Mucosa of descending colon (tissue), 3 donors: ENCODE results near the gene TPTE. TPM values are rescaled to one million over a fixed set of nuclear protein-coding genes. Genes with fewer than 3 reads are reported as not detected.
"Not testable (repeated sequence)": the region's sequence is repeated elsewhere in the genome, so short reads cannot be mapped to it uniquely, and the experiment has no call there.

Experiments
- ATAC-seq: fragments of 200-7000 bp; cut with Tn5 transposase; one replicate; pipeline ENCODE4 v1.9.1; 2020; ENCODE audit warnings: mild to moderate bottlenecking, moderate library complexity
- DNase-seq, 3 donors: peaks; one replicate each; pipeline ENCODE4 v3.0.0-alpha.2; 2020
- H3K36me3 ChIP-seq: fragments of 200-600 bp; one replicate; pipeline ENCODE4 v1.8.0; 2021; ENCODE audit warnings: low read depth, mild to moderate bottlenecking
- H3K4me1 ChIP-seq: fragments of 200-600 bp; one replicate; pipeline ENCODE4 v1.8.0; 2021; ENCODE audit warnings: low read depth, mild to moderate bottlenecking
- H3K4me3 ChIP-seq: fragments of 200-600 bp; one replicate; pipeline ENCODE4 v1.8.0; 2021; ENCODE audit warnings: mild to moderate bottlenecking
- H3K9me3 ChIP-seq: fragments of 200-600 bp; one replicate; pipeline ENCODE4 v1.8.0; 2021; ENCODE audit warnings: mild to moderate bottlenecking
- intact Hi-C, 2 donors: fragments of 100-400 bp; cut with DNase I in 1 of 2; cut with micrococcal nuclease in 1 of 2; formaldehyde crosslinking; loops; one replicate each; pipeline versions ENCODE4 v1.11.0 to v1.11.1; 2022; cut with DNase I, micrococcal nuclease
- total RNA-seq, 3 donors: library from RNA; stranded (reverse); fragmentation: NEBNext Ultra II Directional in 2 of 3; extraction: Animal tissue kit (Norgen Biotek cat#: 25700) in 2 of 3; gene quantifications; one replicate each; pipeline versions ENCODE4 v1.2.1 to v1.2.4, GENCODE V29; 2021 to 2023
- TF ChIP-seq, protein P1 (sequence below): fragments of 200-600 bp; IDR thresholded peaks from one replicate; pipeline ENCODE4 v1.8.0; 2022; ENCODE audit warnings: antibody characterized with exemption, mild to moderate bottlenecking
- donor health status: DM: no; HTN: no; CAD: no; lungs with moderate emphysema.
- donor health status: DM: no; HTN: no; CAD: no.
- donor health status: DM: no; HTN: yes; CAD: no.

Gene TPTE
- total RNA-seq, 3 donors from 2014 or later = not detected

DNA sequence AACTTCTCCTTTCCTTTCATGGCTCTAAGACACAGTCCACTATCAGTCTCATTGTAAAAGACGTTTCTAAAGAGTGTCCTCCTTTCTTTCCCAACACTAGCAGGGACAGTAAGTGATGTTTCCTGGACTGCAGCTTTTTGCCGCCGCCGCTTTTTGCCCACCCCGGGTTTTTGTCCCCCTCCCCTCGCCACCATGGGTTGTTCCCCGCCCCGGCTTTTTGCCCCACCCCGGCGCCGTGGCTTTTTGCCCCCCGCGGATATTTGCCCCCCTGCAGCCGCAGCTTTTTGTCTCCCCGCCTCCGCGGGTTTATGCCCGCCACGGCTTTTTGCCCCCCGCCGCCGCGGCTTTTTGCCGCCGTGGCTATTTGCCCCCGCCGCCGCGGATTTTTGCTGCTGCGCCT lies 95.2 kb downstream of the TPTE start:
- Histone ChIP-seq H3K4me3 (no peak overlapping the region), H3K36me3 (no peaks in the 10 kb centered on the region), H3K9me3 (peaks cover 81% of the 10 kb centered on the region), H3K4me1 (no peaks in the 10 kb centered on the region)
- ATAC-seq (no peak), DNase-seq (no peak)
- TF ChIP-seq, protein P1, sequence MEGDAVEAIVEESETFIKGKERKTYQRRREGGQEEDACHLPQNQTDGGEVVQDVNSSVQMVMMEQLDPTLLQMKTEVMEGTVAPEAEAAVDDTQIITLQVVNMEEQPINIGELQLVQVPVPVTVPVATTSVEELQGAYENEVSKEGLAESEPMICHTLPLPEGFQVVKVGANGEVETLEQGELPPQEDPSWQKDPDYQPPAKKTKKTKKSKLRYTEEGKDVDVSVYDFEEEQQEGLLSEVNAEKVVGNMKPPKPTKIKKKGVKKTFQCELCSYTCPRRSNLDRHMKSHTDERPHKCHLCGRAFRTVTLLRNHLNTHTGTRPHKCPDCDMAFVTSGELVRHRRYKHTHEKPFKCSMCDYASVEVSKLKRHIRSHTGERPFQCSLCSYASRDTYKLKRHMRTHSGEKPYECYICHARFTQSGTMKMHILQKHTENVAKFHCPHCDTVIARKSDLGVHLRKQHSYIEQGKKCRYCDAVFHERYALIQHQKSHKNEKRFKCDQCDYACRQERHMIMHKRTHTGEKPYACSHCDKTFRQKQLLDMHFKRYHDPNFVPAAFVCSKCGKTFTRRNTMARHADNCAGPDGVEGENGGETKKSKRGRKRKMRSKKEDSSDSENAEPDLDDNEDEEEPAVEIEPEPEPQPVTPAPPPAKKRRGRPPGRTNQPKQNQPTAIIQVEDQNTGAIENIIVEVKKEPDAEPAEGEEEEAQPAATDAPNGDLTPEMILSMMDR = no peak
- intact Hi-C loops = no loop called here

DNA sequence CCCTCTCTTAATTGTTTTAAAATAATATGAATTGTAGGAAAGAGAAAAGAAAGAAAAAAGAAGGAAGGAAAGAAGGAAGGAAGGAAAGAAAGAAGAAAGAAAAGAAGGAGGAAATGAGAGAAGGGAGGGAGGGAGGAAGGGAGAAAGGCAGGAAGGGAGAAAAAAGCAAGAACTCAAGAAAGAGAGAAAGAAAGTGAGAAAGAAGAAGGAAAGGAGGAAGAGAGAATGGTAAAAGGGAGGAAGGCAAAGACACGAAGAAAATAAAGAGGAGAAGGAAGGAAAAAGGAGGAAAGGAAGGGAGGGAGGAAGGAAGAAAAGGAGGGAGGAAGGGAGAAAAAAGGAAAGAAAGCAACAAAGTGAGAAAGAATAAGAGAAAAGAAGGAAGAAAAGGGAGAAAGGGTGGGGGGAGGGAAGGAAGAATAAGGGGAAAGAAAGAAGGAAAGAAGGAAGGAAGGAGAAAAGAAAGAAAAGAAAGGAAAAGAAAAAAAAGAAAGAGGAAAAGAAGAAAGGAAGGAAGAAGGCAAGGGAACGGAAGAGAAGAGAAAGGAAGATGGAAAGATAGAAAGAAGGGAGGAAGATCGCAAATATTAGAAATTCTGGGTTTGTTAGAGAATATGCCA lies 95.9 kb downstream of the TPTE start:
- peaks cover 82% of the 10 kb centered on the region for H3K9me3 ChIP-seq
- H3K4me3 ChIP-seq, H3K36me3 ChIP-seq, intact Hi-C loops, DNase-seq, H3K4me1 ChIP-seq, ATAC-seq: not testable (repeated sequence)

DNA sequence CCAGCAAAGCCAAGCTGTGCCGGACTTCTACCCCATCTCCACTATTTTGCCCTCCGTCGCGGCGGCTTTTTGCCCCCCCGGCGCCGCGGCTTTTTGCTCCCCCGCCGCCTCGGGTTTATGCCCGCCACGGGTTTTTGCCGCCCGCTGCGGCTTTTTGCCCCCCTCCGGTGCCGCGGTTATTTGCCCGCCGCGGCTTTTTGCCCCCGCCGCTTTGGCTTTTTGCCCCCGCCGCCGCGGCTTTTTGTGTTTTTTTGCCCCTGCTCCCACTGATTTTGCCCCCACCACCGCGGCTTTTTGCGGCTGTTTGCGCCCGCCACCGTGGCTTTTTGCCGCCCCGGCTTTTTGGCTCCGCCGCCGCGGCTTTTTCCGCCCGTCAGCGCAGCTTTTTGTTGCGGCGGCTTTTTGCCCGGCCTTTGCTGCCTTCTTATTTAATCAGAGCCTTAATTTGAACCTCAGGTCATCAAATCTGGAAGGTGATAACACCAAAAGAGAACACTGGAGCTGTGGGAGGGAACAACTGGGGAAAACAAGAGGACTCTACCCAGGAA lies 106.0 kb downstream of the TPTE start:
- Histone ChIP-seq H3K4me1 (no peaks in the 10 kb centered on the region), H3K36me3 (no peaks in the 10 kb centered on the region), H3K9me3 (peaks cover 72% of the 10 kb centered on the region), H3K4me3 (no peak overlapping the region)
- intact Hi-C loops = no loop called here
- TF ChIP-seq, protein P1 = no peak
- no peak for ATAC-seq
- DNase-seq = no peak

DNA sequence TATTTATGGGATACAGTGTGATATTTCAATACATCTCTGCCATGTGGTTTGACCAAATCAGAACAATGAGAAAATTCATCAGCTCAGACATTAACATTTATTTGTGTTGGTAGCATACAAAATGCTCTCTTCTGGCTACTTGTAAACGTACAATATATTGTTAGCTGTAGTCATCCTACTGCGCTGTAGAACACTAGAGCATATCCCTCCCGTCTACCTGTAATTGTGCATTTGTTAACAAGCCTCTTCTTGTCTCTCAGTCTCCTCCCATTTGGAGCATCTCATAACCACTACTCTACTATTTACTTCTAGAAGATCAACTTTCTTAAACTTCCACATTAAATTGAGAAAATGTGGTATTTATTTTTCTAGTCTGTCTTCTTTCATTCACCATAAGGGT lies 107.9 kb downstream of the TPTE start:
- H3K9me3 ChIP-seq = peaks cover 69% of the 10 kb centered on the region
- H3K36me3 ChIP-seq, DNase-seq, ATAC-seq, intact Hi-C loops, H3K4me3 ChIP-seq, H3K4me1 ChIP-seq: not testable (repeated sequence)

DNA sequence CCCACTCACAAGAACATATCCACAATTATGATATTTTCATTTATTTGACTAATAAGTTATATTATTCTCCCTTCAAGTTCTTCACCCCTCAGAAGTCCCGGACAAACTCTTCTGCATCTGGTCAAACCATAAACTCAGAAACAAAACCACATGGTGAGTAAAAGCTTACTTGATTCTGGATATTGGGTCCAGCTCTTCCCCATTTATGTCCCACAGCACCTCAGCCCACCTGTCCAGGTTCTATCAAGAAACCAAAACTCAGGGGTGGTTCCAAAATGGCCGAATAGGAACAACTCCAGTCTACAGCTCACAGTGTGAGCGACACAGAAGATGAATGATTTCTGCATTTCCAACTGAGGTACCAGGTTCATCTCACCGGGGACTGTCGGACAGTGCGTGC lies 109.4 kb downstream of the TPTE start:
- H3K36me3 ChIP-seq, DNase-seq, H3K4me3 ChIP-seq, intact Hi-C loops, ATAC-seq, H3K4me1 ChIP-seq: not testable (repeated sequence)
- H3K9me3 ChIP-seq = peaks cover 71% of the 10 kb centered on the region

DNA sequence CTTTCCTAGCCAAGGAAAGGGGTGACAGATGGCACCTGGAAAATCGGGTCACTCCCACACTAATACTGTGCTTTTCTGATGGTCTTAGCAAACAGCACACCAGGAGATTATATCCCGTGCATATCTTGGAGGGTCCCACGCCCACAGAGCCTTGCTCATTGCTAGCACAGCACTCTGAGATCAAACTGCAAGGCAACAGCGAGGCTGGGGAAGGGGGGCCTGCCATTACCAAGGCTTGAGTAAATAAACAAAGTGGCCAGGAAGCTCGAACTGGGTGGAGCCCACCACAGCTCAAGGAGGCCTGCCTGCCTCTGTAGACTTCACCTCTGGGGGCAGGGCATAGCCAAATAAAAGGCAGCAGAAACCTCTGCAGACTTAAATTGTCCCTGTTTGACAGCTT lies 109.9 kb downstream of the TPTE start:
- peaks cover 71% of the 10 kb centered on the region for H3K9me3 ChIP-seq
- H3K36me3 ChIP-seq, H3K4me1 ChIP-seq, intact Hi-C loops, DNase-seq, ATAC-seq, H3K4me3 ChIP-seq: not testable (repeated sequence)

DNA sequence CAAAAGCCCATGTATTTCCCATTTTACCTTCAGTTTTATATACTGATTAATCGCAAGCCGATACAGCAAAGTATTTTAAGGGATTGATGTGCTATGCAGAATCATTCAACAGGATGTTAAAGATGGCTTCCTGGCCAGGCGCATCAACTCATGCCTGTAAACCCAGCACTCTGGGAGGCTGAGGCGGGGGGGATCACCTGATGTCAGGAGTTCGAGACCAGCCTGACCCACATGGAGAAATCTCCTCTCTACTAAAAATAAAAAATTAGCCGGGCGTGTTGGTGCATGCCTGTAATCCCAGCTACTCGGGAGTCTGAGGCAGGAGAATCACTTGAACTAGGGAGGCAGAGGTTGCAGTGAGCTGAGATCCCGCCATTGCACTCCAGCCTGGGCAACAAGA lies 116.8 kb downstream of the TPTE start:
- H3K9me3 ChIP-seq = peaks cover 71% of the 10 kb centered on the region
- H3K36me3 ChIP-seq, H3K4me1 ChIP-seq, ATAC-seq, DNase-seq, H3K4me3 ChIP-seq, intact Hi-C loops: not testable (repeated sequence)

DNA sequence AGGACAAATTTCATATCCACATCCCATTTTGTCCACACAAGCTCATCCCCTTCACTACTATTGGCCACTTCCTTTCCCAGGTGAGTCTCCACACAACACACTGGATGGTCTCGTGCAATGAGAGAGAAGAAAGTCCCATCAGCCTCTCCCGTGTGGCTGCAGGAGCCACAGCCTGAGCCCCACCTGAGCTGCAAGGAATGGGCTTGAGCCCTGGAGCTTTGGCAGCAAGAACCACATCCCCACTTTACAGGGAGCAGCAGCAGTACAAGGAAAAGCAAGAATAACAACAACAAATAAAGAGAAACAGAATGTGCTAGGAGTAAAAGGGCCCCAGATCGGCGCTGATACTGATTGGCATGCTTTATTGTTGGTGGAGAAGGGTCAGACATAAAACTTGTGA lies 117.7 kb downstream of the TPTE start:
- no peaks in the 10 kb centered on the region for H3K4me1 ChIP-seq
- TF ChIP-seq, protein P1 = no peak
- ATAC-seq (no peak), DNase-seq (no peak)
- H3K4me3 ChIP-seq = no peak overlapping the region
- H3K9me3 ChIP-seq = peaks cover 79% of the 10 kb centered on the region
- intact Hi-C loops = no loop called here
- H3K36me3 ChIP-seq = no peaks in the 10 kb centered on the region

DNA sequence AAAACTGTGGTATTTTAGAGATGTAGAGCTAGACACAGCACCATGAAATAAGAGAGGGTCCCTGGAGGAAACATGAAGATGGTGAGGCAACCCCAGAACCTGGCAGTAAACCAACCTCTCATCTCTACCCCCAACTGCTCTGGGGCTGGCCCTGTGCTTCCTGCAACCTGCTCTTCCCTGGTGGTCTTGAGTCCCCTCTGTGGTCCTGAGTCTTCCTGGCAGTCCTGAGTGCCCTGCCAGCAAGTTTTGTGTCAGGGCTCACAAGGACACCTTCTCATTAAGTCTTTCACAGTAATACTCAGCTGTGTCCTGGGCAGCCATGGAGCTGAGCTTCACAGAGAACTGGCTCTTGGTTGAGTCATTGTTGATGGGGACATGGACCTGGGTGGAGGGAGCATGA lies 118.4 kb downstream of the TPTE start:
- ATAC-seq, H3K36me3 ChIP-seq, intact Hi-C loops, H3K4me1 ChIP-seq, DNase-seq, H3K4me3 ChIP-seq: not testable (repeated sequence)
- peaks cover 78% of the 10 kb centered on the region for H3K9me3 ChIP-seq
